Effector memory CD4-positive, alpha-beta T cell (primary cell): ENCODE measurements around the gene RTF1.

Experiments used
- DNase-seq, 3 donors: peaks; one replicate each; pipeline ENCODE4 v3.0.0-alpha.2; 2020
- H3K27ac ChIP-seq: 2 replicates; pipeline ENCODE4 v1.7.0; 2013; ENCODE audit warnings: mild to moderate bottlenecking, low read length, moderate library complexity; ENCODE audit not compliant: insufficient read depth, poor library complexity, severe bottlenecking
- H3K27me3 ChIP-seq: replicated peaks from 2 replicates; pipeline ENCODE4 v1.7.0; 2013; ENCODE audit warnings: mild to moderate bottlenecking, low read length; ENCODE audit not compliant: insufficient read depth, control insufficient read depth, poor library complexity, severe bottlenecking
- H3K36me3 ChIP-seq: 2 replicates; pipeline ENCODE4 v1.7.0; 2013; ENCODE audit warnings: mild to moderate bottlenecking, low read length, moderate library complexity; ENCODE audit not compliant: control insufficient read depth, insufficient read depth
- H3K4me1 ChIP-seq: 2 replicates; pipeline ENCODE4 v1.7.0; 2013; ENCODE audit warnings: low read length, mild to moderate bottlenecking; ENCODE audit not compliant: control insufficient read depth, insufficient read depth, poor library complexity, severe bottlenecking
- H3K4me3 ChIP-seq: 2 replicates; pipeline ENCODE4 v1.7.0; 2013; ENCODE audit warnings: low read length, low read depth, mild to moderate bottlenecking; ENCODE audit not compliant: insufficient read depth, poor library complexity, severe bottlenecking
- H3K9me3 ChIP-seq: 2 replicates; pipeline ENCODE4 v1.7.0; 2013; ENCODE audit warnings: mild to moderate bottlenecking, low read length, moderate library complexity; ENCODE audit not compliant: control insufficient read depth

RTF1 gene

GRCh38 chr15:41484937-41485625 lies 68.2 kb downstream of the RTF1 start:
- peaks cover 5% of the 10 kb centered on the region for H3K4me1 ChIP-seq
- peaks cover 17% of the 10 kb centered on the region for H3K36me3 ChIP-seq
- no peak overlapping the region for H3K4me3 ChIP-seq
- H3K27me3 ChIP-seq = no peaks in the 10 kb centered on the region
- H3K9me3 ChIP-seq = no peaks in the 10 kb centered on the region
- DNase-seq = no peak
- no peak overlapping the region for H3K27ac ChIP-seq

- no peak for DNase-seq
- H3K4me1 ChIP-seq = peaks cover 5% of the 10 kb centered on the region
- H3K27me3 ChIP-seq = no peaks in the 10 kb centered on the region
- H3K27ac ChIP-seq = no peak overlapping the region
- peaks cover 5% of the 10 kb centered on the region for H3K36me3 ChIP-seq
- H3K9me3 ChIP-seq = no peaks in the 10 kb centered on the region
- H3K4me3 ChIP-seq = no peak overlapping the region
These were observed 69.4 kb downstream of the RTF1 start for GRCh38 chr15:41486286-41486685.

- H3K27ac ChIP-seq = no peak overlapping the region
- H3K9me3 ChIP-seq = no peaks in the 10 kb centered on the region
- no peak for DNase-seq
- no peaks in the 10 kb centered on the region for H3K27me3 ChIP-seq
- H3K36me3 ChIP-seq = no peaks in the 10 kb centered on the region
- no peak overlapping the region for H3K4me3 ChIP-seq
- peaks cover 5% of the 10 kb centered on the region for H3K4me1 ChIP-seq
These were observed 70.5 kb downstream of the RTF1 start for GRCh38 chr15:41487381-41487780.

- H3K27ac ChIP-seq = no peak overlapping the region
These were observed 70.9 kb downstream of the RTF1 start for GRCh38 chr15:41487802-41488201.

GRCh38 chr15:41489641-41490040 lies 72.7 kb downstream of the RTF1 start:
- Histone ChIP-seq H3K9me3 (no peaks in the 10 kb centered on the region), H3K4me1 (peaks cover 18% of the 10 kb centered on the region), H3K4me3 (no peak overlapping the region), H3K27me3 (peaks cover 5% of the 10 kb centered on the region), H3K36me3 (no peaks in the 10 kb centered on the region), H3K27ac (no peak overlapping the region)
- DNase-seq = no peak

More at GRCh38 chr15:41487802-41488201, 70.9 kb downstream of the RTF1 start:
- H3K9me3 ChIP-seq = no peaks in the 10 kb centered on the region
- H3K4me1 ChIP-seq = peaks cover 8% of the 10 kb centered on the region
- no peak overlapping the region for H3K4me3 ChIP-seq
- H3K27me3 ChIP-seq = no peaks in the 10 kb centered on the region
- no peak for DNase-seq
- H3K36me3 ChIP-seq = no peaks in the 10 kb centered on the region

GRCh38 chr15:41490355-41490754 lies 73.5 kb downstream of the RTF1 start:
- no peak for DNase-seq
- Histone ChIP-seq H3K27ac (no peak overlapping the region), H3K27me3 (peaks cover 12% of the 10 kb centered on the region)

GRCh38 chr15:41491889-41492288 lies 75.0 kb downstream of the RTF1 start:
- H3K9me3 ChIP-seq = no peaks in the 10 kb centered on the region
- H3K4me1 ChIP-seq = peaks cover 33% of the 10 kb centered on the region
- H3K27ac ChIP-seq = no peak overlapping the region
- H3K27me3 ChIP-seq = peaks cover 25% of the 10 kb centered on the region
- no peak for DNase-seq
- H3K36me3 ChIP-seq = no peaks in the 10 kb centered on the region
- H3K4me3 ChIP-seq = no peak overlapping the region

More at GRCh38 chr15:41490355-41490754, 73.5 kb downstream of the RTF1 start:
- Histone ChIP-seq H3K9me3 (no peaks in the 10 kb centered on the region), H3K4me3 (no peak overlapping the region), H3K4me1 (peaks cover 25% of the 10 kb centered on the region), H3K36me3 (no peaks in the 10 kb centered on the region)

- DNase-seq = no peak
- H3K4me1 ChIP-seq = peaks cover 33% of the 10 kb centered on the region
- H3K36me3 ChIP-seq = no peaks in the 10 kb centered on the region
- peak overlapping the region; percentile 59 for H3K4me3 ChIP-seq
- no peaks in the 10 kb centered on the region for H3K9me3 ChIP-seq
- no peak overlapping the region for H3K27ac ChIP-seq
- peaks cover 25% of the 10 kb centered on the region for H3K27me3 ChIP-seq
These were observed 75.8 kb downstream of the RTF1 start for GRCh38 chr15:41492597-41493204.

GRCh38 chr15:41493205-41493901 lies 76.5 kb downstream of the RTF1 start, which contains the start of gene ITPKA:
Gene ITPKA, plus strand, starts transcription at chr15:41493874. Its CDS starts 54 bp downstream, at chr15:41493928.
- Histone ChIP-seq H3K36me3 (no peaks in the 10 kb centered on the region), H3K27me3 (peaks cover 25% of the 10 kb centered on the region), H3K9me3 (no peaks in the 10 kb centered on the region), H3K27ac (no peak within 1 kb of the TSS), H3K4me1 (peaks cover 33% of the 10 kb centered on the region), H3K4me3 (peak within 1 kb of the TSS; percentile 59)
- peak; percentile 65 to 68 (median 66) for DNase-seq

- H3K27ac ChIP-seq = no peak overlapping the region
- H3K4me1 ChIP-seq = peaks cover 33% of the 10 kb centered on the region
- H3K4me3 ChIP-seq = peak overlapping the region; percentile 57
- no peak for DNase-seq
- H3K27me3 ChIP-seq = peaks cover 27% of the 10 kb centered on the region
- no peaks in the 10 kb centered on the region for H3K9me3 ChIP-seq
- H3K36me3 ChIP-seq = no peaks in the 10 kb centered on the region
These were observed 77.0 kb downstream of the RTF1 start for GRCh38 chr15:41493902-41494189.
